ENCODE data around the gene CHMP3.
"Not testable (repeated sequence)": the region's sequence is repeated elsewhere in the genome, so short reads cannot be mapped to it uniquely, and the experiment has no call there.

Gene CHMP3

DNA sequence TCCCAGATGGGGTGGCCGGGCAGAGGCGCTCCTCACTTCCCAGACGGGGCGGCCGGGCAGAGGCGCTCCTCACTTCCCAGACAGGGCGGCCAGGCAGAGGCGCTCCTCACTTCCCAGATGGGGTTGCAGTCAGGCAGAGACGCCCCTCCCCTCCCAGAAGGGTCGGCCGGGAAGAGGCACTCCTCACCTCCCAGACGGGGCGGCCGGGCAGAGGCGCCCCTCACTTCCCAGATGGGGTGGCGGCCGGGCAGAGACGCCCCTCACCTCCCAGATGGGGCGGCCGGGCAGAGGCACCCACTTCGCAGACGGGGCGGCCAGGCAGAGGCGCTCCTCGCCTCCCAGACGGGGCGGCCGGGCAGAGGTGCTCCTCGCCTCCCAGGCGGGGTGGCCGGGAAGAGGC, 13.8 kb downstream of the CHMP3 start:
- not testable (repeated sequence) for DNase-seq

GRCh38 chr2:86548913-86549396, 14.3 kb downstream of the CHMP3 start:
- DNase-seq, result not testable (repeated sequence)

- not testable (repeated sequence) for DNase-seq
These were observed 14.9 kb downstream of the CHMP3 start for GRCh38 chr2:86548165-86548912.

GRCh38 chr2:86545296-86545924, 17.8 kb downstream of the CHMP3 start:
- DNase-seq, result not testable (repeated sequence)

GRCh38 chr2:86544278-86545099, 18.8 kb downstream of the CHMP3 start:
- not testable (repeated sequence) for DNase-seq

- no peak for DNase-seq
These were observed 19.4 kb downstream of the CHMP3 start for GRCh38 chr2:86543793-86544192.

DNA sequence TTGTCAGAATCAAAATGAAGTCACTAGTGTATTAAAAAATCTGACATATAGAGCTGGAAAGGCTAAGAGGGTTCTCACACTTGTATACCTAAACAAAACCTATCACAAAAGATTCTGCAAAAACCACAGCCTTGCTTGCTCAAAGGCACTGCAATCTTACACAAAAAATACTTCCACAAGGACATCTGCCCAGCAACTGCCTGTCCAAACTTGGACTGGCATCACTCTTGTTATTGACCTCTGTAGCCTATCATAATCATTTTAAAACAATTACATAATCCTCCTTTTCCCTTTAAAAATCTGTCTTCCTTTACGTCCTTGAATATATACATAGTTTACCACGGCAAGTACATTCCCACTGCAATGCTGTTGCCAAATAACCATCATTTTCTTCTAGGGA, 19.9 kb downstream of the CHMP3 start:
- no peak for DNase-seq

DNA sequence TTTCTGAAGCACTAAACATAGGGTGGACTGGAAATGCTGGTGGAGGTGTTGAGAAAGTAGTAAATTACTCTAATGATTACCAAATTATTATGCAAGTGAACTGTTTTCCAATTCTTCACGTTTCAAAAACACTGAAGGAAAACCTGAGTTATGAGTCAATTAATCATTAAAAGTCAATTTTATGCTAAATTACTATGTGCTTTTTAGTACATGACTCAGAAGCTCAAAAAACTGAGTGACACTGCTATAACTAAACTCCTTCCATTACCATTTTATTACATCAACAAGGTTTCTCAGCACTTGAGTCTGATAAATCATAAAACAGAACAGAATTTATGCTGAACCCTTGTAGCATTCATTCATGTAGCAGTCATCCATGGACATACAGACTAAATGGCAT, 20.4 kb downstream of the CHMP3 start:
- no peak for DNase-seq

- DNase-seq, result no peak
These were observed 21.9 kb downstream of the CHMP3 start for GRCh38 chr2:86541334-86541733.

DNA sequence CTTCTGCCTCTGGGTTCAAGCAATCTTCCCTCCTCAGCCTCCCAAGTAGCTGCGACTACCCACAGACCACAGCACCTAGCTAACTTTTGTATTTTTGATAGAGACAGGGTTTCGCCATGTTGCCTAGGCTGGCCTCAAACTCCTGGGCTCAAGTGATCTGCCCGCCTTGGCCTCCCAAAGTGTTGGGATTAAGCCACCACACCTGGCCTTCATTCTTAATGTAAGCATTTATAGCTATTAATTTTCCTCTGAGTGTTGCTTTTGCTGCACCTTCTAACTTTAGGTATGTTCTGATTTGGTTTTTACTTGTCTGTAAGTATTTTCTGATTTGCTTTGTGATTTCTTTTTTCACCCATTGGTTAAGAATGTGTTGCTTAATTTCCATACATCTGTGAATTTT, 29.7 kb downstream of the CHMP3 start:
- DNase-seq, result no peak

DNA sequence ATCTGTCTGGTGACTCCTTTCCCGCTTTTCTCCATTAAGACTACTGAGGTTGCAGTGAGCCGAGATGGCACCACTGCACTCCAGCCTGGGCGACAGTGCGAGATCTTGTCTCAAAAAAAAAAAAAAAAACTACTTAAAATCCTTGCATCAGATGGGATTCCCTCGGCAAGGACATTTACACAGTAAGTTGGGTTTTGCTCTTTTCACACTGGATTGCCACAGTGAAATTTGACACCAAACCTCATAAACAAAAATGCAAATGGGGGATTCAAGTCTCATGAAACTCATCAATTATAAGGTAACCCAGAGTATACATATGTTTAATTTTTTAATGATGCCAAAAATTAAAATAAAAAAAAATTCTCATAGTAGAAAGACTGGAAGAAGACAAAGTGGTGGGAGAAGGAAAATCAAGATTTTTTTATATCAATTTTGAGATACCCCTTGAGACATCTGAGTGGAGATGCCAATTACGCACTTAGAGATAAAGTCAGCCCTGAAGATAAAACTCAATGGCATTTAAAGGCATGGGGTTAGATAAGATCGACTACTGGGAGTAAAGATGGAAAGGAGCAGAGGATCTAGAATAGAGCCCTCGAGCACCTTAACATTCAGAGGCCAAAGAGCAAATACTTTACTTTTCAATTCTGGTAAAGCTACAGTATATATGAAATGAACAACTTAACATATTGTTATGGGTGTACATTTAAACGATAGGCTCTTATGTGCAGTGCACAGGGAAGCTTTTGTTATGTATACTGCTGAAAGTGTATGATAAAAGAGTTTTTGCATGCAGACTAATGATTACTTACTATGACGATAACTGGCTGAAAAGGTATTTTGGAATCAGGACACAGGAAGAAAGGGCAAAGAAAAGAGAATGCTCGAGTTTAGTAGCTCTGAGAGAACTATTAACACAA, 37.6 kb downstream of the CHMP3 start:
- DNase-seq, result no peak

GRCh38 chr2:86523491-86523890, 39.8 kb downstream of the CHMP3 start:
- DNase-seq, result no peak

DNA sequence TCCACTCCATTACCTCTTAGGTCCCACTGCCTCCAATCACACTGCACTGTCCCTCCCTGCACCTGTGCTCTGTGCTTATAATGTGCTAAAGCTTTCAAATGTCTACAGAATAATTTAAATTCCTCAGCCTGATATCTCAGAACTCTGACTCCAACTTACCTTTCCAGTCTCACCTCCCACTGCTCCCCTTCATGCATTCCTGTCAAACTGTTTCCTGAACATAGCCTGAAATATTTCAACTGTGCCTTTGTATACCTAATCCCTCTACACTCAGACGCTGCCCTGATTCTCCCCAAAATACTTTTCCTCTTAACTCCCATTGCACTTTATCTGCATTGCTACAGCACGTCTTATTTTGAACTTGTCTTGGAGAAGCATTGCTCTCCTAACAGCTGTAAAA, 40.5 kb downstream of the CHMP3 start:
- DNase-seq, result no peak

DNA sequence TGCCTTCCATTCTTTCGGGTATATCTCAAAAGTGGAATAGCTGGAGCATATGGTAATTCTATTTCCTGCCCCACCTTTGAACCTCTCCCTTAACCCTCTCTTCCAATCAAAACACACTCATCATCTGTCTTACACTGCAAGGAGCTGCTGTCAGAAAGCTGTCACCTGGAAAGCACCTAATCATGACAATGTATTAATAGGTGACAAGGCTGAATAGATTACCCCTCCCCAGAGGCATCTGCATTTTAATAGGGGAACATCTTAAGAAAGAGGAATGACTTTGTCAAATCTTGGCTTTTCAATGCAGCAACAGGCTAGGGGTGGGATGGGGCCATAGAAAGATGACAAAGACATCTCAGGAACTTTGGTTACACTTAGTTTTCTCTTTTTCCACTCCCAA, 41.3 kb downstream of the CHMP3 start:
- no peak for DNase-seq

GRCh38 chr2:86520153-86520552, 43.1 kb downstream of the CHMP3 start:
- DNase-seq, result no peak

DNA sequence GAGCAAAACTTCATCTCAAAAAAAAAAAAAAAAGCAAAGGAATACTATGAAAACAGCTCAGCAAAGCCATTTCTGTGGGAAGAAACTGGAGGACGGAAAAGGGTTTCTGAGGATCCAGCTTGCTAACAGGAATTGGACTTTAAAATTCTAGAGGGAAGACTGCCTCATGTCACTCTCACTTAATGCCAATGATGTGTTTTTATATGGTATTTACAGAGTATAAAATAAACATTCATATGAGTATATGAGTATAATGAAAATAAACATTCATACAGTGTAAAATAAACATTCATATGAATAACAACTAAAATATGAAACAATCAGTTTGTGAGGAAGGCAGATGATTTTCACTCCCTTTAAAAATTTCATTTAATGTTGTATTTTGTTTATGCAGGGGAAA, 43.9 kb downstream of the CHMP3 start:
- DNase-seq, result no peak

DNA sequence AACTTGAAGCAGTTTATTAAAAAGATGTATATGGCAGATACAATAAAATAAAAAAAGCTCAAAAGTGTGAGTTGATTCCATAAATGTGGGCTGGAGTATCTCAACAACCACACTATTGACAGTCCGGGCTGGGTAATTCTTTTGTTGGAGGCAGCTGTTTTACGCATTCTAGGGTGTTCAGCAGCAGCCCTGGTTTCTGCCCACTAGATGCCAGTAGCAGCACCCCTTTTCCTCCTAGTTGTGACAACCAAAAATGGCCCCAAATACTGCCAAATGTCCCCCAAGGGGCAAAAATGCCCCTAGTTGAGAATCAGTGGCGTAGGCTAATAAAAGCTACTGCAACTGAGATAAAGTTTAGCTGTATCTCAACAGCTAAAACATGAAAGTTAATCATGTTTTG, 44.8 kb downstream of the CHMP3 start:
- no peak for DNase-seq

GRCh38 chr2:86513948-86514660, 49.1 kb downstream of the CHMP3 start:
- no peak for DNase-seq

DNA sequence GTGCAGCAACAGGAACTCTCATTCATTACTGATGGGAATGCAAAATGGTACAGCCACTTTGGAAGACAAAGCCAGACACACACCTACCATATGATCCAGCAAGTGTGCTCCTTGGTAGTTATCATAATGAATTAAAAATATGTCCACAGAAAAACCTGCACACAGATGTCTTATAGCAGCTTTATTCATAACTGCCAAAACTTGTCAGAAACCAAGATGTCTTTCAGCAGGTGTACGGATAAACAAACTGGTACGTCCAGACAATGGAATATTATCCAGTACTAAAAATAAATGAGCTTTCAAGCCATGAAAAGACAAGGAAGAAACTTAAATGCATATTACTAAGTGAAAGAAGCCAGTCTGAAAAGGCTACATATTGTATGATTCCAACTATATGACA, 50.4 kb downstream of the CHMP3 start:
- no peak for DNase-seq

GRCh38 chr2:86512034-86512433, 51.2 kb downstream of the CHMP3 start:
- no peak for DNase-seq

DNA sequence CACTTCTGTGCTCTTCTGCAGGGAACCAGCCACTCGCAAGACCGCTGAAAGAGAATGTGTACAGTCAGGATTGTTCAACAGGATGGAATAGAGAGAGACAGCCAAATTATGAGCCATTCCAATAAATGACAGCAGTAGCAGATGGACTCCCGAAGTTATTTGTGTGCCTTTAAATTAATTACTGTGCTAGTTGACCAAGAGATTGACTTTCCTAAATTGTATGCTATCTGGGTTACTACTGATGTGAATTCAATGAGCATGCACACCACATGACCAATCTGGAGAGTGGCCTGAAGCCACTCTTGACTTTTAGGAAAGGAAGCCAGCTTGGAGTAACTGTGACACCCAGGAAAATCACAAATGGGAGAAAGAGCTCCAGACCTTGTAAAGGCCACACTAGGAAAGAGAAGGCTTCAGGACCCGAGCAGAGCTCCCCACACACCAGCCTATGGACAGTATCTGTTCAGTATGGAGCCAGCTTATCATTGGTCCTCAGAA, 52.8 kb downstream of the CHMP3 start:
- no peak for DNase-seq

GRCh38 chr2:86507600-86507999, 55.6 kb downstream of the CHMP3 start:
- no peak for DNase-seq
